MCF 10A (cell line): Measurements from ENCODE around the gene PDYN. TPM values are rescaled to one million over a fixed set of nuclear protein-coding genes. Genes with fewer than 3 reads are reported as not detected.
A peak's percentile ranks its signal among the peaks of the same experiment; 100 is the strongest.

ENCODE experiments used
- BruUV-seq: library from RNA; stranded (reverse); fragments of 400-500 nt; replicated peaks from 2 replicates; lab custom pipeline; 2021; lab: Mats Ljungman, UMichigan
- CTCF ChIA-PET: fragments of 300-600 bp; sonication (Branson Sonifier 250); formaldehyde crosslinking; extraction: SDS; loops from one replicate; lab custom pipeline; 2021; ENCODE audit warnings: antibody characterized with exemption, inconsistent platforms; lab: Yijun Ruan, JAX
- POLR2A ChIA-PET: fragments of 300-600, 350-650 bp; sonication (Branson Sonifier 250); formaldehyde crosslinking; extraction: SDS; loops from one replicate; lab custom pipeline; 2020; ENCODE audit warnings: antibody characterized with exemption, inconsistent platforms; lab: Yijun Ruan, JAX
- DNase-seq: peaks from one replicate; pipeline ENCODE4 v3.0.0-alpha.2; 2018; ENCODE audit not compliant: unreplicated experiment
- H3K27ac Mint-ChIP-seq: one replicate; pipeline ENCODE4 v1.8.0; 2022; ENCODE audit warnings: mild to moderate bottlenecking, low read depth, mixed read lengths; ENCODE audit not compliant: unreplicated experiment
- H3K27me3 Mint-ChIP-seq: one replicate; pipeline ENCODE4 v1.8.0; 2022; ENCODE audit warnings: mixed read lengths; ENCODE audit not compliant: insufficient read depth, unreplicated experiment
- H3K36me3 Mint-ChIP-seq: one replicate; pipeline ENCODE4 v1.8.0; 2022; ENCODE audit warnings: mild to moderate bottlenecking, moderate library complexity, mixed read lengths; ENCODE audit not compliant: insufficient read depth, unreplicated experiment
- H3K4me1 Mint-ChIP-seq: one replicate; pipeline ENCODE4 v1.8.0; 2022; ENCODE audit warnings: mixed read lengths; ENCODE audit not compliant: insufficient read depth, unreplicated experiment
- H3K4me3 Mint-ChIP-seq: one replicate; pipeline ENCODE4 v1.8.0; 2022; ENCODE audit warnings: mild to moderate bottlenecking, moderate library complexity, mixed read lengths; ENCODE audit not compliant: unreplicated experiment
- H3K9me3 Mint-ChIP-seq: one replicate; pipeline ENCODE4 v1.8.0; 2022; ENCODE audit warnings: mixed read lengths; ENCODE audit not compliant: unreplicated experiment
- CTCF ChIP-seq: fragments of 200-600 bp; IDR thresholded peaks from one replicate; pipeline ENCODE4 v1.8.0; 2022; ENCODE audit warnings: antibody characterized with exemption, mild to moderate bottlenecking; ENCODE audit not compliant: unreplicated experiment
- intact Hi-C: fragments of 100-400 bp; cut with micrococcal nuclease; formaldehyde crosslinking; loops from 2 replicates; pipeline ENCODE4 v1.14.1; 2022
- total RNA-seq: library from RNA; stranded (reverse); gene quantifications from 2 replicates; pipeline ENCODE4 v1.2.3, GENCODE V29; 2022

Gene PDYN
- total RNA-seq, 1 experiment from 2014 or later = not detected

- intact Hi-C loops = loop anchor here (10.0 kb wide), 1 partner anchor 136 kb away; no protein-coding TSS in a partner anchor
- Mint-ChIP-seq H3K27ac (peak overlapping the region; percentile 39), H3K9me3 (no peaks in the 10 kb centered on the region), H3K4me3 (peak overlapping the region; percentile 61), H3K4me1 (peaks cover 53% of the 10 kb centered on the region), H3K36me3 (peaks cover 6% of the 10 kb centered on the region), H3K27me3 (no peaks in the 10 kb centered on the region)
- POLR2A ChIA-PET = interaction anchor here (0.6 to 1.7 kb wide), 11 partner anchors 10 to 726 kb away, joined by 3 to 8 read pairs (median 3); partner anchors contain the start of gene SNRPB
- CTCF ChIA-PET = interaction anchor here (0.6 to 1.6 kb wide), 5 partner anchors 10 to 177 kb away, joined by 3 to 7 read pairs (median 3); no protein-coding TSS in a partner anchor
- TF ChIP-seq CTCF = no peak
- BruUV-seq = no TSS peak
- DNase-seq = peak; percentile 92
These were observed 52.6 kb downstream of the PDYN start for GRCh38 chr20:1941226-1941625.

- H3K9me3 Mint-ChIP-seq = no peaks in the 10 kb centered on the region
- BruUV-seq = no TSS peak
- H3K4me3 Mint-ChIP-seq = no peak overlapping the region
- no peaks in the 10 kb centered on the region for H3K27me3 Mint-ChIP-seq
- peaks cover 6% of the 10 kb centered on the region for H3K36me3 Mint-ChIP-seq
- no peak for DNase-seq
- ChIA-PET POLR2A (interaction anchor here (0.6 to 1.7 kb wide), 10 partner anchors 11 to 726 kb away, joined by 3 to 8 read pairs (median 3); partner anchors contain the start of gene SNRPB), CTCF (interaction anchor here (0.5 to 1.6 kb wide), 5 partner anchors 10 to 177 kb away, joined by 3 to 7 read pairs (median 3); no protein-coding TSS in a partner anchor)
- H3K4me1 Mint-ChIP-seq = peaks cover 56% of the 10 kb centered on the region
- intact Hi-C loops = loop anchor here (10.0 kb wide), 1 partner anchor 136 kb away; no protein-coding TSS in a partner anchor
- TF ChIP-seq CTCF = no peak
- H3K27ac Mint-ChIP-seq = no peak overlapping the region
These were observed 53.3 kb downstream of the PDYN start for GRCh38 chr20:1940581-1940980.

GRCh38 chr20:1939270-1939595 is 54.6 kb downstream of the PDYN start:
- H3K9me3 Mint-ChIP-seq = no peaks in the 10 kb centered on the region
- H3K27me3 Mint-ChIP-seq = no peaks in the 10 kb centered on the region
- BruUV-seq = no TSS peak
- H3K36me3 Mint-ChIP-seq = peaks cover 8% of the 10 kb centered on the region
- peaks cover 61% of the 10 kb centered on the region for H3K4me1 Mint-ChIP-seq
- no peak overlapping the region for H3K27ac Mint-ChIP-seq
- intact Hi-C loops = no loop called here
- CTCF ChIA-PET = interaction anchor here (0.6 kb wide), 2 partner anchors 162 to 232 kb away, joined by 3 to 4 read pairs; no protein-coding TSS in a partner anchor
- no peak overlapping the region for H3K4me3 Mint-ChIP-seq
- POLR2A ChIA-PET = interaction anchor here (1.2 kb wide), 1 partner anchor 126 kb away, joined by 3 read pairs; no protein-coding TSS in a partner anchor
- DNase-seq = no peak
- TF ChIP-seq CTCF = no peak

- H3K4me3 Mint-ChIP-seq = no peak overlapping the region
- CTCF ChIA-PET = interaction anchor here (0.6 kb wide), 2 partner anchors 161 to 233 kb away, joined by 3 to 4 read pairs; no protein-coding TSS in a partner anchor
- POLR2A ChIA-PET = interaction anchor here (0.6 to 1.2 kb wide), 2 partner anchors 126 to 515 kb away, joined by 3 read pairs; no protein-coding TSS in a partner anchor
- H3K27me3 Mint-ChIP-seq = no peaks in the 10 kb centered on the region
- intact Hi-C loops = no loop called here
- no peak overlapping the region for H3K27ac Mint-ChIP-seq
- H3K36me3 Mint-ChIP-seq = peaks cover 11% of the 10 kb centered on the region
- peaks cover 62% of the 10 kb centered on the region for H3K4me1 Mint-ChIP-seq
- no peak for TF ChIP-seq CTCF
- DNase-seq = no peak
- TSS peak; percentile 18 for BruUV-seq
- H3K9me3 Mint-ChIP-seq = no peaks in the 10 kb centered on the region
These were observed 55.2 kb downstream of the PDYN start for GRCh38 chr20:1938464-1939269.
